Measurements from ENCODE around the gene OVOL1.
"Not testable (repeated sequence)": the region's sequence is repeated elsewhere in the genome, so short reads cannot be mapped to it uniquely, and the experiment has no call there.

OVOL1 gene

DNA sequence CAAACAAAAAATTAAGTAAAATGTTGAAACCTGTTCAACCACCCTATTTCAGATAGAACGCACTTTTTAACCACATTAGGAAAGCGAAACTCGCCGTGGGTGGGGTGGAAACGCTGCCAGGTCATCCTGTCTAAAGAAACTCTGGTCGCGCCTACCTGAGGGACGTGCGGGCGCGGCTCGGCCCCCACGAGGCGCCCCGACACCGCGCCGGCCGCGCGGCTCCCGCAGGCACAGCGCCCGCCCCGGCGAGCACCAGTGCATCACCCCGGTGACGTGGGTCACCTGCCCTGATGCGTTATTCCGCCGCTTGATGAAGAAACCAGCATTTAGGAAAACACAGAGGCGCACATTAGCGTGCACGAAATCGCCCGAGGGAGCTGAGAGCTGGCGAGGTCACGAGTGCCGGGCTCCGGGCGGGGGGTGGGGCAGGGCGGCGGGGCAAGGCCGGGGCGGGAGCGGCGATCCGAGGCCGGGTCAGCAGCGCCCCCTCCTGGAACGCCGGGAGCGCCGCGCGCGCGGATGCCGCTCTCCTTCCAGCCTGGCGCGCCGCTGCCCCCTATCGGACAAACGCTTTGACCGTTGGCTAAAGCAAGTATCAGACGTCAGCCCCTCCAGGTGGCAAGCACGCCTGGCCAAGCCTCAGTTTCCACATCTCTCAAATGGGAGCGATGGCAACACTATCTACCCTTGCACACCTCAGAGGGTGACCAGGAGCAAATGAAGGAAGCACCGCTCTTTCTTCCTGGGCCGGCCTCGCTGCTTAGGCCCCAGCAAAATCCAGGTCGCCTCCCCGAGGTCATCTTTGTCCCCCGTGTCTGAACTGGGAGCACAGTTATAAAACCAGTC is 31.2 kb downstream of the OVOL1 start:
- peak; percentile 40 for DNase-seq

DNA sequence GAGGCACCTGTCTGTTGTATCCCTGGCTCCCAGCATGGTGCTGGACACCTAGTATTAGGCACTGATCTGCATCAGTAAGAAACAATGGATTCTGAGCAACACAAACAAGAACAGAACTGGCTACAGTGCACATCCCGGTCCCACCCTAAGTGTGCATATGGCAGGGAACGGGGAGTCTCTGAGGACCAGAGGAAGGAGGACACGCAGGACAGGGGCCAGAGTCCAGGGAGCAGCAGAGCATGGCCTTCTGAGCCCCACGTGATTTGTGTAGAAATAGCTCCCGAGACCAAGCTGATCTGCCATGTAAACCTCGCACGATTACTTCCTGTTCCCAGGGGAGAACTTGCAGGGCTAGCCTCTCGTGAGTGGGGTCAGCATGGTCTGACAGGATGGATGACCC is 34.2 kb downstream of the OVOL1 start:
- DNase-seq = no peak

DNA sequence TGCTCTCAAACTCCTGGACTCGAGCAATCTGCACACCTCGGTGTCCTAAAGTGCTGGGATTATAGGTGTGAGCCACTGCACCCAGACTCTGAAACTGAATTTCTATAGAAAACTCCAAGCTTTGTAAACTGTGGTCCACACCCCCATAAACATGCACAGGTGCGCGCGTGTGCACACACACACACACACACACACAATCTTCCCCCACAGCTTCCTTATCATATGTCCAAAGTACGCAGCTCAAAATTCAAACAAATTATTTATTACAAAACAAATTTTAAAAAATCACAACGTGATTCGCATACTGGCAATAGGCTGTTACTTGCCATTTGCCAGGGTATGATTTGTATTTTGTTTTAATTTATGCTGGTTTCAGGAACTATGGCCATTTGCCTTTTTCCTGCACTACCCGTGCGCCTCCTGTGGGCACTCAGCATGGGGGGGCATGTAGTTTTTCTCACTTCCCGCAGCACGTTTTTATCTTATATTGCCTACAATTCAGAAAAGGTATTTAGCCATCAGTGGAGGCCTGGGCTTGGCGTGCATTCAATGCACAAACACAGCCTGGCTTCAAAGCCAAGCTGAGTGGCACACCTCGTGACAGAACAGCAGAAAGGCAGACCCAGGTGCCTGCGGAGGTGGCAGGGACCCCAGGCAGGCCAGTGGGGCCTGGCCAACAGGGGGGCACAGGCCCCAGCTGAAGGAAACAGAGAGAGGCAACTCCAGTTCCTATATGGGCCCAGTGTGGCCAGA is 36.1 kb downstream of the OVOL1 start:
- no peak for DNase-seq

DNA sequence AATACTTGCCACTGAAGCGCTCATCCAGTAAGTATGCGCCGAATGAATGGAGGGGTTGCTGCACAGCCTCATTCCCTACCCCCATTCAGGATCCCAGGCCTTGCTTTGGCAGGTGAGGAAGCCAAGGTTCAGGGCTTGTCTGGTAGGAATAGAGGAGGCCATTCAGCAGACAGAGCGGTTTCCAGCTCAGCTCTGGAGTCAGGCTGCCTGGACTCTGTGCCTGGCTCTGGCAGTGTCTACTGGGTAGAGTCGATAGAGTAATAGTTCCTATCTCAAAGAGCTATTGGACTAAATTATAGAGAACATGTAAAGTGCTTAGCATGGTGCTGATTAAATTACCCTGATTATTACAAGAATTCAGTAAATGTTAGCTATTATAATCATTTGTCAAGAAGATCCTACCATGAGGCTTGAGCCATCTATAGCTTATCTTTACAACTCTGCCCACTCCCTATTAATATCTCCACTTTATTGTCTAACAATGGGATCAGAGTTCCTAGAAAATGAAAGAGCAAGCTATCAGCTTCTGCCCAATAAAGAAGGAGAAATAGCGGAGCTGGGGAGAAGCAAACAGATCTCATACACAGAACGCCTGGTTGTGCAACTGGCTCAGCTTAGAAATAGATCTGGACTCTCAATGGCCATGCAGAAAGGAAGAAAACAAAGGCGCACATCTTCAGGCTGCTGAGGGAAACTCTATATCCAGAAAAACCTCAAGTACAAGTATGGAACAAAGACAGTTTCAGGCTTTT is 40.3 kb downstream of the OVOL1 start:
- DNase-seq = no peak

DNA sequence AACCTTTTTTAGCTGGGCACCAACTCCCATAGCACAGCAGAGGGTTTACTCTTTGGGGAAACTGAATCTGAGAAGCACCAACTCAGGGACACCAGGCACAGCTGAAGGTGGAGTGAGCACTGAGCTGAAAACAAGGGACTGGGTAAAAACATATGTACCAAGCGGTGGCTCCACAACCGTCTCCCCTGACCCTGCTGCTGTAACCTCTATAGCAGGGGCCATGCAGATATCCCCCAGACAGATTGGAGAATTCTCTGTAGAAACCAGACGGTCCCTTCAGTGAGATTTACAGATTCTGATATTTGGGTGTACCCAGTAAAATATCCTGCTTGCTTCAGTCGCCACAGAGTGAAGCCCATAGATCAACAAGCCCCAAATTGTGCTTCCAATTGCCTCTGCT is 42.6 kb downstream of the OVOL1 start:
- DNase-seq = no peak

DNA sequence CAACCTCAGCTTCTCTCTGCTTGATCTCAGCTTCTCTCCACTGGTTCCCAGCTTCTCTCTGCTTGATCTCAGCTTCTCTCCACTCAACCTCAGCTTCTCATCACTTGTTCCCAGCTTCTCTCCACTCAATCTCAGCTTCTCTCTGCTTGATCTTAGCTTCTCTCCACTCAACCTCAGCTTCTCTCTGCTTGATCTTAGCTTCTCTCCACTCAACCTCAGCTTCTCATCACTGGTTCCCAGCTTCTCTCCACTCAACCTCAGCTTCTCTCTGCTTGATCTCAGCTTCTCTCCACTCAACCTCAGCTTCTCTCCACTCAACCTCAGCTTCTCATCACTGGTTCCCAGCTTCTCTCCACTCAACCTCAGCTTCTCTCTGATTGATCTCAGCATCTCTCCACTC is 45.4 kb downstream of the OVOL1 start:
- not testable (repeated sequence) for DNase-seq

DNA sequence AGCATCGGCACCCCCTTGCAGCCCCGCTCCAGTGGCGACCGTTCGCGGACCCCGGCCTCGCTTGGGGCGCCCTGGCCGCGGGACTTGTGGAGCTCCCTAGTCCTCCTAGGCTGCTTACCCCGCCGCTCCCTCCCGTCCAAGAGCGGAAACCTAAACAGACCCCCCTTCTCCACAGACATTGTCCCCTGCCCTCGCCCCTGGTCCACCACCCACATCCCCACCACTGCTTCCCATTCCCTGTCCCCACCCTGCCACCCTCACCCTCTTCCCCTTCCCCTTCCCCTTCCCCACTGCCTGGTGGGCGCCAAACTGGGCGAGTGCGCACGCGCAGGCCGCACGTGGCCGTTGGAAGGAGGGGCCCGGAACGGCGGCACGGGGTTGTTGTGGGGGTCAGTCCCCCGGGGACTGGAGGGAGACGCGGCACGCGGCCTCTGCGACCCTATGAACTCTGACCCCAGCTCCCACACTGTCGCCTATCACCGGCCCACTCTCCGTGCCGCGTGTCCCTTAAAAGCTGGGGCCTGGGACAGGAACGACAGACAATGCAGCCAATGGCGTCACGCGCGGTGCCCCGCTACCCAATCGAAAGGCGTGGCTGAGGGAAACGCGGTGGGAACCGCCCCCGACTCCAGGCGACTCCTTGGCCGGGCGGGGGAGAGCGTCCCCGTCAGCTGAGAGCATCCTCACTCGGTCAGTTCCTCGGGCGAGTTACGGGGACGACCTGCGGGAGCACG is 46.6 kb downstream of the OVOL1 start, which contains the start of gene SNX32:
TSS of gene SNX32 (plus strand) at position 667 of the 734 bp plus-strand sequence. CDS start 103 bp downstream, outside the sequence.
- peak; percentile 81 for DNase-seq

DNA sequence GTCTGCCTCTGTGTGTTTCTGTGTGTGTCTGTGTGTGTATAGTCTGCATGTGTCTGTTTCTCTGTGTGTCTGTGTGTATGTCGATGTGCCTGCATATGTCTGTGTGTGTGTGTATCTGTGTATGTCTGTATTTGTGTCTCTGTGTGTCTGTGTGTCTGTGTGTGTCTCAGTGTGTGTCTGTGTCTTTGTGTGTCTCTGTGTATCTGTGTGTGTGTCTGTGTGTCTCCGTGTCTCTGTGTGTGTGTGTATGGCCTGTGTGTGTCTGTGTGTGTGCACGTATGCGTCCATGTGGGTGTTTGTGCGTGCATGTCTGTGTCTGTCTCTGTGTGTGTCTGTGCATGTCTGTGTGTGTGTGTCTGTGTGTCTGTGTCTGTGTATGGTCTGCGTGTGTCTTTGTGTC is 47.3 kb downstream of the OVOL1 start:
- no peak for DNase-seq

DNA sequence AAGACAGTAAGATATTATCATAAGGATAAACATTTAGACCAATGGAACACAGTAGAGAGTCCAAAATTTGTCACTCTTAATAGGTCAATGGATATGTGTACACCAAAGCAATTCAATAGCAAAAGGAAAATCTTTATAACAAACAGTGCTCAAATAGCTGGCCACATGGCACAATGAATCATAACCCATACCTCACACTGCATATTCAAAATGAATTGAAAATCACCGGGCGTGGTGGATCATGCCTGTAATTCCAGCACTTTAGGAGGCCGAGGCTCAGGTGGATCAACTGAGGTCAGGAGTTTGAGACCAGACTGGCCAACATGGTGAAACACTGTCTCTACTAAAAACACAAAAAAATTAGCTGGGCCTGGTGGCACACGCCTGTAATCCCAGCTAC is 55.3 kb downstream of the OVOL1 start:
- DNase-seq = no peak

DNA sequence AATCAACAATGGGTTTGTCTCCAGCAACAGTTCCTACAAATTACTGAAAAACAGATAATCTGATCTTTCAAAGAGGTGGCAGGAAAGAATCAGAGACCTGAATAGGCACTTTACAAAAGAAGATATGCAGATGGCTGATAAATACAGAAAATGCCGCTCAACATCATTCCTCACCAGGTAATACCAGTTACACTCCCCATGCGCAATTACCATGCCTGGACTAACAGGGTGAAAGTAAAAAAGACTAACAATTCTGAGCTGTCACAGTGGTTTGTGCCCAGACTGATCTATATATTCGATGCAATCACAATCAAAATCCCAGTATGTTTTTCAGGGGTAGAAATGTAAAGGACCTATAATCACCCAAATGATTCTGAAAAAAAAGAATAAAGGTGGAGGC is 56.9 kb downstream of the OVOL1 start:
- DNase-seq = no peak

DNA sequence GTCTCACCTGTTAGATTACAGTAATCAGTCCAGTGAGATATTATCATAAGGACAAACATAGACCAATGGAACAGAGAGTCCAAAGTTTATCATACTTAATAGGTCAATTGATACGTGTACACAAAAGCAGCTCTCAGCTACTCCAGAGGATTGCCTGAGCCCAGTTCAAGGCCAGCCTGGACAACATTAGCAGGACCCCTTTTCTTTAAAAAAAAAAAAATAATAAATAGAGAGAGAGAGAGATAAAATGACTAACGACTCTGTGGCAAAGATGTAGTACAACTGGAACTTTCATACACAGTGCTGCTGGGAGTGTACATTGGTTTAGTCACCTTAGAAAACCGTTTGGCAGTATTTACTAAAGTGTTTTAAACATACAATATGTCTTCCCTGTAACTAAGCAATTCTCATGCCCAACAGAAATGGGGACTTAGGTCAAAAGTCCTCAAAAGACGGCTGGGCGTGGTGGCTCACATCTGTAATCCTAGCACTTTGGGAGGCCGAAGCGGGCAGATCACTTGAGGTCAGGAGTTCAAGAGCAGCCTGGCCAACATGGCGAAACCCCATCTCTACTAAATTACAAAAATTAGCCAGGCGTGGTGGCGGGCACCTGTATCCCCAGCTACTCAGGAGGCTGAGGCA is 57.5 kb downstream of the OVOL1 start:
- DNase-seq = no peak

Measured in DMS79 (cell line).